ENCODE results near the gene TRAT1. TPM values are rescaled to one million over a fixed set of nuclear protein-coding genes. Genes with fewer than 3 reads are reported as not detected.

Gene TRAT1
- total RNA-seq, 2 experiments from 2014 or later: 82.6 to 88.8 TPM

DNA sequence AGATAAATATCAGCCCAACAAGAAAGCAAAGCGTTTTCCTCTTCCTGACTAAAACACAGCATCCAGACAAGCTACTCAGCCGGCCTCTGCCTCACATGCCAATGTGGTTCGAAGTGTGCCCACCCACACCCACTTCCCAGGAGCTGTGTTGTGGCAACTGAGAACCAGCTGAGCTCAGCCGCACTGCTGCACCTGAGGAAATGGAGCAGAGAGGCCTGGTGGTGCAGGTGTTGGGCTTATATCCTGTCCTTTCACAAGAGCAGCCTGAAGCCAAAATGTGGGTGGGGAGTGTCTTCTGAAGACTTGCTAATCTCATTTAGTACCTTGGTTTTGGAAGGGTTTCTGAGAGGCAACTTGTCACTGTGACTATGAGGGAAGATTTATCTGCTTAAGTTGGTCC lies 42.4 kb upstream of the TRAT1 start:
- Mint-ChIP-seq H3K9me3 (no peaks in the 10 kb centered on the region), H3K27me3 (no peaks in the 10 kb centered on the region), H3K4me3 (no peak overlapping the region), H3K36me3 (ENCODE audit: low read depth) (no peaks in the 10 kb centered on the region), H3K27ac (peak overlapping the region; percentile 43), H3K4me1 (ENCODE audit: low read depth) (peaks cover 45% of the 10 kb centered on the region)
- DNase-seq (peak in 11 of 14 experiments; percentile 7 to 75 (median 21)), ATAC-seq (ENCODE audit: poor library complexity) (peak; percentile 88)
- Histone ChIP-seq H3K9me3 (ENCODE audit: control insufficient read depth in 1 of 2, insufficient read depth in 1 of 2, low read length in 2 of 2) (no peaks in the 10 kb centered on the region), H3K27ac (ENCODE audit: low read depth in 1 of 2, low read length in 2 of 2) (no peak overlapping the region), H3K4me1 (ENCODE audit: insufficient read depth, low read length) (peaks cover 10% of the 10 kb centered on the region), H3K36me3 (ENCODE audit: insufficient read depth, low read length) (no peaks in the 10 kb centered on the region), H3K4me3 (ENCODE audit: low read length) (no peak overlapping the region), H3K27me3 (ENCODE audit: control insufficient read depth in 1 of 2, insufficient read depth in 2 of 2, low read length in 2 of 2) (no peaks in the 10 kb centered on the region)
- intact Hi-C loops (cut with DNase I, micrococcal nuclease): loop anchor here in 1 of 2 experiments (10.0 kb wide), 1 partner anchor 55 kb away; no protein-coding TSS in a partner anchor
- TF ChIP-seq, protein P1, sequence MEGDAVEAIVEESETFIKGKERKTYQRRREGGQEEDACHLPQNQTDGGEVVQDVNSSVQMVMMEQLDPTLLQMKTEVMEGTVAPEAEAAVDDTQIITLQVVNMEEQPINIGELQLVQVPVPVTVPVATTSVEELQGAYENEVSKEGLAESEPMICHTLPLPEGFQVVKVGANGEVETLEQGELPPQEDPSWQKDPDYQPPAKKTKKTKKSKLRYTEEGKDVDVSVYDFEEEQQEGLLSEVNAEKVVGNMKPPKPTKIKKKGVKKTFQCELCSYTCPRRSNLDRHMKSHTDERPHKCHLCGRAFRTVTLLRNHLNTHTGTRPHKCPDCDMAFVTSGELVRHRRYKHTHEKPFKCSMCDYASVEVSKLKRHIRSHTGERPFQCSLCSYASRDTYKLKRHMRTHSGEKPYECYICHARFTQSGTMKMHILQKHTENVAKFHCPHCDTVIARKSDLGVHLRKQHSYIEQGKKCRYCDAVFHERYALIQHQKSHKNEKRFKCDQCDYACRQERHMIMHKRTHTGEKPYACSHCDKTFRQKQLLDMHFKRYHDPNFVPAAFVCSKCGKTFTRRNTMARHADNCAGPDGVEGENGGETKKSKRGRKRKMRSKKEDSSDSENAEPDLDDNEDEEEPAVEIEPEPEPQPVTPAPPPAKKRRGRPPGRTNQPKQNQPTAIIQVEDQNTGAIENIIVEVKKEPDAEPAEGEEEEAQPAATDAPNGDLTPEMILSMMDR (IDR thresholded peaks at IDR 0.05): no peak
- CTCF ChIA-PET: no interaction called here
- POLR2A ChIA-PET: interaction anchor here (0.9 to 1.3 kb wide), 4 partner anchors 19 to 113 kb away, joined by 3 to 5 read pairs (median 4); no protein-coding TSS in a partner anchor

DNA sequence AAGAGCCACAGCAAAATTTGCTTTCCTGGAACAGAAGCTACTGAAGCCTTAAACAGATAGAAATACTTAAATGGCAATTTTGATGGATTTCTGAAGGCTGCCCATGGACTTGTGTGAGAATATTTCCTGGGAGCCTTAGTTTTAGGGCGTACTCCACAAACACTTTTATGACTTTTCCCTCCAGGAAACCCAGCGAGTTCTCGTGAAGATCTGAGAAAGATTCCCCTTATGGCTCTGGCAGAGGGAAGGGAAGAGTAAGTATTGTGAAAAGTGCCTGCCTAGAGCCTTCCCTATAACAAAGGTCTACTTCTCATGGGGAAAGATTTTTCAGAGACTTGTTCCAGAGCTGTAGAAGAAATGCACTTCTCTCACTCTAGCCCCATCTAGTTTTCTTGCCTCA lies 31.1 kb upstream of the TRAT1 start:
- ATAC-seq (ENCODE audit: poor library complexity): no peak
- Mint-ChIP-seq H3K4me3 (no peak overlapping the region), H3K27ac (no peak overlapping the region), H3K4me1 (ENCODE audit: low read depth) (no peaks in the 10 kb centered on the region), H3K36me3 (ENCODE audit: low read depth) (no peaks in the 10 kb centered on the region), H3K9me3 (no peaks in the 10 kb centered on the region), H3K27me3 (no peaks in the 10 kb centered on the region)
- Histone ChIP-seq H3K9me3 (ENCODE audit: control insufficient read depth in 1 of 2, insufficient read depth in 1 of 2, low read length in 2 of 2) (no peaks in the 10 kb centered on the region), H3K27me3 (ENCODE audit: control insufficient read depth in 1 of 2, insufficient read depth in 2 of 2, low read length in 2 of 2) (no peaks in the 10 kb centered on the region), H3K36me3 (ENCODE audit: insufficient read depth, low read length) (no peaks in the 10 kb centered on the region), H3K4me1 (ENCODE audit: insufficient read depth, low read length) (no peaks in the 10 kb centered on the region), H3K4me3 (ENCODE audit: low read length) (no peak overlapping the region), H3K27ac (ENCODE audit: low read depth in 1 of 2, low read length in 2 of 2) (no peak overlapping the region)
- CTCF ChIA-PET: no interaction called here
- POLR2A ChIA-PET: no interaction called here
- TF ChIP-seq, protein P1 (IDR thresholded peaks at IDR 0.05): no peak
- DNase-seq: no peak
- intact Hi-C loops (cut with DNase I, micrococcal nuclease): no loop called here

DNA sequence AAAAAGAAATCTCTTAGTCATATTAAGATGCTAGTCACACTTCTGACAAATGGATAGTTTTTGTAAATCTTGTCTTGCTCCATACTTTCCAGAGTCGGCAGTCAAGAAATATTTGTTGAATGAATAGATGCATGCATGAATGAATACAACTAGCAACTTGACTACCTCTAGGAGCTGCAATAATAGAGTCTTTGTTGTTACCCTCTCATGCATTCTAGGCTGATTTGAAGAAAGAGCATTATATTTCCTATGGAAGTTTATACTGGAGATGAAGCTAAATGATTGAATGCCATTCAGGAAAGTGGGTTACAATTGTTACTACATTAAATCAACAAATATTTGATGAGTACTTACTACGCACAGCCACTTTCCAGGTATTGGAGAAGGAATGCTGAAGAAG lies 18.1 kb upstream of the TRAT1 start:
- Histone ChIP-seq H3K4me1 (ENCODE audit: insufficient read depth, low read length) (peaks cover 8% of the 10 kb centered on the region), H3K27me3 (ENCODE audit: control insufficient read depth in 1 of 2, insufficient read depth in 2 of 2, low read length in 2 of 2) (no peaks in the 10 kb centered on the region), H3K36me3 (ENCODE audit: insufficient read depth, low read length) (no peaks in the 10 kb centered on the region), H3K9me3 (ENCODE audit: control insufficient read depth in 1 of 2, insufficient read depth in 1 of 2, low read length in 2 of 2) (no peaks in the 10 kb centered on the region), H3K4me3 (ENCODE audit: low read length) (no peak overlapping the region), H3K27ac (ENCODE audit: low read depth in 1 of 2, low read length in 2 of 2) (no peak overlapping the region)
- no peaks in the 10 kb centered on the region for H3K36me3 Mint-ChIP-seq (ENCODE audit: low read depth)
- TF ChIP-seq, protein P1 (IDR thresholded peaks at IDR 0.05): no peak
- H3K4me1 Mint-ChIP-seq (ENCODE audit: low read depth): peaks cover 33% of the 10 kb centered on the region
- H3K9me3 Mint-ChIP-seq: peaks cover 10% of the 10 kb centered on the region
- CTCF ChIA-PET: interaction anchor here (0.6 kb wide), 1 partner anchor 19 kb away, joined by 3 read pairs; no protein-coding TSS in a partner anchor
- H3K4me3 Mint-ChIP-seq: no peak overlapping the region
- intact Hi-C loops (cut with DNase I, micrococcal nuclease): no loop called here
- DNase-seq: no peak
- ATAC-seq (ENCODE audit: poor library complexity): no peak
- peak overlapping the region; percentile 76 for H3K27ac Mint-ChIP-seq
- no peaks in the 10 kb centered on the region for H3K27me3 Mint-ChIP-seq
- POLR2A ChIA-PET: no interaction called here

Measured in CD4-positive, alpha-beta T cell (primary cell).